GM10248 (cell line): ENCODE measurements around the gene ANKRD12.
"Not testable (repeated sequence)": the region's sequence is repeated elsewhere in the genome, so short reads cannot be mapped to it uniquely, and the experiment has no call there.

Experiments used
- CTCF ChIA-PET: fragments of 300-600 bp; sonication (Branson Sonifier 250); formaldehyde crosslinking; extraction: SDS; loops from one replicate; lab custom pipeline; 2021; ENCODE audit warnings: antibody characterized with exemption; lab: Yijun Ruan, JAX
- POLR2A ChIA-PET: fragments of 350-650 bp; sonication (Branson Sonifier 250); formaldehyde crosslinking; extraction: SDS; loops from one replicate; lab custom pipeline; 2020; ENCODE audit warnings: antibody characterized with exemption; lab: Yijun Ruan, JAX
- DNase-seq: peaks from one replicate; pipeline ENCODE4 v3.0.0; 2012; ENCODE audit errors: extremely low spot score
- CTCF ChIP-seq: IDR thresholded peaks from 2 replicates; pipeline ENCODE4 v1.5.1; 2012; ENCODE audit warnings: mild to moderate bottlenecking, low read depth; ENCODE audit errors: extremely low read depth, missing control alignments, control extremely low read depth

Gene ANKRD12

GRCh38 chr18:9263264-9263663 is 126.7 kb downstream of the ANKRD12 start:
- ChIA-PET CTCF (no interaction called here), POLR2A (no interaction called here)
- no peak for TF ChIP-seq CTCF

GRCh38 chr18:9264797-9265196 is 128.2 kb downstream of the ANKRD12 start:
- CTCF ChIA-PET, result interaction anchor here (1.0 kb wide), 1 partner anchor 12 kb away, joined by 3 read pairs; no protein-coding TSS in a partner anchor
- DNase-seq, POLR2A ChIA-PET: not testable (repeated sequence)

More at GRCh38 chr18:9263264-9263663, 126.7 kb downstream of the ANKRD12 start:
- DNase-seq, result no peak

GRCh38 chr18:9273221-9273620 is 136.6 kb downstream of the ANKRD12 start:
- DNase-seq, result no peak
- ChIA-PET CTCF (no interaction called here), POLR2A (no interaction called here)
- no peak for TF ChIP-seq CTCF

GRCh38 chr18:9275890-9276289 is 139.3 kb downstream of the ANKRD12 start:
- CTCF ChIA-PET, result interaction anchor here (0.7 to 1.7 kb wide), 5 partner anchors 12 to 579 kb away, joined by 3 to 5 read pairs (median 4); no protein-coding TSS in a partner anchor
- TF ChIP-seq CTCF, result no peak
- POLR2A ChIA-PET, result no interaction called here
- no peak for DNase-seq

GRCh38 chr18:9278028-9278427 is 141.4 kb downstream of the ANKRD12 start:
- TF ChIP-seq CTCF, result no peak
- CTCF ChIA-PET, result no interaction called here
- POLR2A ChIA-PET, result no interaction called here
- no peak for DNase-seq

GRCh38 chr18:9280849-9281248 is 144.3 kb downstream of the ANKRD12 start:
- TF ChIP-seq CTCF, result no peak
- DNase-seq, result no peak
- ChIA-PET CTCF (no interaction called here), POLR2A (no interaction called here)

GRCh38 chr18:9281780-9282179 is 145.2 kb downstream of the ANKRD12 start:
- POLR2A ChIA-PET, result no interaction called here
- CTCF ChIA-PET, result interaction anchor here (0.8 to 1.4 kb wide), 3 partner anchors 10 to 235 kb away, joined by 3 to 4 read pairs (median 3); no protein-coding TSS in a partner anchor

More at GRCh38 chr18:9281780-9282179, 145.2 kb downstream of the ANKRD12 start:
- TF ChIP-seq CTCF, result no peak
- no peak for DNase-seq
